Measurements from ENCODE around the gene SOWAHD. TPM values are rescaled to one million over a fixed set of nuclear protein-coding genes. Genes with fewer than 3 reads are reported as not detected.

SOWAHD gene
- total RNA-seq, 1 experiment from 2014 or later: 0.98 TPM

- H3K27ac Mint-ChIP-seq: no peak overlapping the region
- no peak overlapping the region for H3K14ac ChIP-seq (ENCODE audit: insufficient read depth, low read length)
- no peak overlapping the region for H3K27ac ChIP-seq (ENCODE audit: insufficient read length, low read depth, low read length)
These were observed 4.6 kb upstream of the SOWAHD start for GRCh38 chrX:119753639-119754257.

More at GRCh38 chrX:119753639-119754257, 4.6 kb upstream of the SOWAHD start:
- Mint-ChIP-seq H3K27me3 (ENCODE audit: low read depth) (peaks cover 9% of the 10 kb centered on the region), H3K4me1 (peaks cover 21 to 27% of the 10 kb centered on the region in 2 experiments), H3K9me3 (peaks cover 59 to 75% of the 10 kb centered on the region in 2 experiments), H3K36me3 (ENCODE audit: insufficient read depth in 1 of 3, low read depth in 3 of 3) (peaks cover 0 to 4% (median 3%) of the 10 kb centered on the region in 3 experiments; a peak in 4 of 7 replicates), H3K4me3 (no peak overlapping the region; a peak in 1 of 5 replicates)
- peak; percentile 33 for DNase-seq
- no peak overlapping the region for H3K4ac ChIP-seq (ENCODE audit: low read depth, low read length)
- no peak overlapping the region for H4K91ac ChIP-seq (ENCODE audit: insufficient read length, low read depth, low read length)
- no peaks in the 10 kb centered on the region for H3K79me1 ChIP-seq (ENCODE audit: insufficient read depth, low read depth, low read length, poor library complexity, severe bottlenecking)
- no peak overlapping the region for H3K56ac ChIP-seq (ENCODE audit: insufficient read length, low read depth, low read length)
- H4K5ac ChIP-seq (ENCODE audit: insufficient read length, low read depth, low read length): no peak overlapping the region
- WGBS (ENCODE audit: extremely low coverage, insufficient read length, low lambda C conversion rate): no CpG with 5 or more reads among the region's 8 CpGs
- no peak overlapping the region for H3T11ph ChIP-seq (ENCODE audit: low read length)
- no peaks in the 10 kb centered on the region for H4K20me1 ChIP-seq (ENCODE audit: control insufficient read depth, insufficient read depth, insufficient read length)
- no peaks in the 10 kb centered on the region for H3K79me2 ChIP-seq (ENCODE audit: insufficient read depth, low read length)
- no peak overlapping the region for H2BK12ac ChIP-seq (ENCODE audit: insufficient read length, low read depth, low read length)
- H3K18ac ChIP-seq (ENCODE audit: insufficient read length, low read depth, low read length): no peak overlapping the region
- no peak overlapping the region for H3K9ac ChIP-seq (ENCODE audit: extremely low read depth, insufficient read length, low read length)
- H3K4me2 ChIP-seq (ENCODE audit: insufficient read depth, insufficient read length, low read length): no peak overlapping the region
- H3K27me3 ChIP-seq (ENCODE audit: insufficient read depth, low read length): no peaks in the 10 kb centered on the region
- H2BK20ac ChIP-seq (ENCODE audit: low read depth, low read length, poor library complexity, severe bottlenecking): no peak overlapping the region
- H2AK5ac ChIP-seq (ENCODE audit: insufficient read length, low read length): no peak overlapping the region
- no peak overlapping the region for H2BK15ac ChIP-seq (ENCODE audit: low read depth, low read length)
- no peak overlapping the region for H3K23ac ChIP-seq (ENCODE audit: insufficient read length, low read depth, low read length)
- no peak overlapping the region for H2BK120ac ChIP-seq (ENCODE audit: low read depth, low read length, poor library complexity, severe bottlenecking)
- H2AFZ ChIP-seq (ENCODE audit: low read length): no peak overlapping the region
- peak; percentile 64 for TF ChIP-seq CTCF (conservative IDR thresholded peaks at IDR 0.05)
- H3K23me2 ChIP-seq (ENCODE audit: insufficient read length, low read depth, low read length, poor library complexity, severe bottlenecking): peaks cover 2% of the 10 kb centered on the region
- H4K8ac ChIP-seq (replicated peaks; ENCODE audit: insufficient read length, low read depth, low read length): no peak overlapping the region
- H3K4me1 ChIP-seq (ENCODE audit: insufficient read depth, low read length): peaks cover 4% of the 10 kb centered on the region; the same call in 1 of the 2 replicates
- H3K9me3 ChIP-seq (ENCODE audit: control insufficient read depth, low read depth, low read length): peaks cover 28% of the 10 kb centered on the region
- H2BK5ac ChIP-seq (ENCODE audit: insufficient read length, low read length): no peak overlapping the region
